HT-29 (cell line): Measurements from ENCODE around the gene PRAMEF2. TPM values are rescaled to one million over a fixed set of nuclear protein-coding genes. Genes with fewer than 3 reads are reported as not detected.
"Not testable (repeated sequence)": the region's sequence is repeated elsewhere in the genome, so short reads cannot be mapped to it uniquely, and the experiment has no call there.

Experiments
- DNase-seq: peaks from one replicate; pipeline ENCODE4 v3.0.0-alpha.2; 2015; ENCODE audit warnings: low spot score
- total RNA-seq: library from RNA; depleted of rRNA; stranded (reverse); fragments of >200 nt; shearing (Covaris generic); gene quantifications from 2 replicates; pipeline ENCODE4 v1.2.3, GENCODE V29; 2014; rRNA removed

The PRAMEF2 gene
- not detected in 2 replicates for total RNA-seq

DNA sequence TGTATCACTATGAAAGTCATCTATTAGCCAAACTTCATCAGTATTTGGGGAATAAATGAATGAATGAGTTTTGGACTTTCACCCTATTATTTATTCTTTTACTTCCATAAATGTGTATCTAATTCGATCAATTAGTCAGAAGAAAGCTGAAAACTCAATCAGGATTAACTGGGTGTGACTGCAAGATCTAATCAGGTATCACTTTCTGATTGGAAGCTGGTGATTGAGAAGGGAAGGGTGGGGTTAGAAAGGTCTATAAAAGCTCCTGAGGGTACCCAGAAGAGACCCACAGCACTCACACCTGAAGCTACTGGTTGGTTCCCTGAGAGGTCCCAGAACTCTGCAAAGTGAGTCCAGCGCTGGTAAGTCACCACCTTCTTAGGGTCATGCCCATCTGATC, at the start of gene PRAMEF2:
Gene PRAMEF2 (plus strand): TSS at position 301 of the 400 bp plus-strand sequence. CDS start 1,924 bp downstream, outside the sequence.
- DNase-seq = not testable (repeated sequence)

DNA sequence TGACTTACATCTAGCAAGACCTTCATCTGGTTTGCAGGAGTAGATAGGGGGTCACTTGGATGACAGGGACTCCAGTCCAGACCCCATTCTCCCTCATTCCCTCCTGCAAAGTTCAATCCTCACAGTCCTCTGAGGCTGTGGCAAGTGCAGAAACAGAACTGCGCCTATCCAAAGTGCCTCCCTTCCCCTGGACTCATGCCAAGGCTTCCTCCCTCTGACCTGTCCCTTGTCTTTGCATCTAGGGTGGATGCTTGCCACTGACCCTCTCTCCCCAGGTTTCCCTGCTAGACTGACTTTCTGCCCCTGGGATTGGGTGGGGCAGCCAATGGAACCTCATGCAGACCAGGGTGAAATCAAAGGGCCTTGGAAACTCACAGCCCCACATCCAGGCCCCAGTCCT, 47.0 kb upstream of the PRAMEF2 start:
- no peak for DNase-seq

GRCh38 chr1:12810691-12811408, 46.0 kb upstream of the PRAMEF2 start:
- DNase-seq = no peak

DNA sequence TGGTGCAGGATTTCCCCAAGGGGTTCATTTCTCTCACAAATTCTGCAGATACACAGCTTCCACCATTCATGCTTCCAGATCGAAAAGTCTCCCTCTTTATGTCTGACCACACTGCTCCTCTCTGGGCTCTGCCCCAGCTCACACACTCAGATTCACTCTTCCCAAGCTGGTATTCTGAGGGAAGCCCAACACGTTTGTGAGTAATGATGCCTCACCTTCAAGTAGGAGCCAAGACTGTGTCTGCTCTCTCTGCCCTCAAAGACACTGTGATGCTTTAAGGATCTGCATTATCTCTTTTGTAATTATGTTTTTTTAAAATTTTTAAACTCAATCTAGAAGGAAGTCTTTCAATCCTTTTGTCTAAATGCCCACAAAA, 45.5 kb upstream of the PRAMEF2 start:
- no peak for DNase-seq

GRCh38 chr1:12819061-12819460, 37.8 kb upstream of the PRAMEF2 start:
- DNase-seq = not testable (repeated sequence)

DNA sequence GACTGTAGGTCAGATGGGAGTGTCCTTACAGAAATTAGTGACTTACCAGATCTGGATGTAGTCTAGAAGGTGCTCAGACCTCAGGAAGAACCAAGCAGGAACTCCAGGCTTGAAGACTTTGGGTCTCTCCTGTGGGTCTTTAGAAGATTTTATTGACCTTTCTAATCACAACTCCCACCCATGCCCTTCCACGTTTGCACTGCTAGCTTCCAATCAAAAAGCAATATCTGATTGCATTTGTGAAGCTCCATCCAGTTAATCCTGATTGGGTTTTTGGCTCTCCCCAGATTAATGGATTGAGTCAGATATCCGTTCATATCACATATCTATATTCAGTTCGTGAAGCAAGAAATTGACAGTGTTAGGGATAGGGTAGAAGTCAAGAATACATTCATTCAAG, 25.6 kb upstream of the PRAMEF2 start, which contains the start of gene PRAMEF11:
Gene PRAMEF11 (minus strand): TSS at position 101 of the 400 bp plus-strand sequence. CDS start 2,621 bp downstream, outside the sequence.
- not testable (repeated sequence) for DNase-seq

- not testable (repeated sequence) for DNase-seq
These were observed 23.6 kb upstream of the PRAMEF2 start for GRCh38 chr1:12833251-12833650.

DNA sequence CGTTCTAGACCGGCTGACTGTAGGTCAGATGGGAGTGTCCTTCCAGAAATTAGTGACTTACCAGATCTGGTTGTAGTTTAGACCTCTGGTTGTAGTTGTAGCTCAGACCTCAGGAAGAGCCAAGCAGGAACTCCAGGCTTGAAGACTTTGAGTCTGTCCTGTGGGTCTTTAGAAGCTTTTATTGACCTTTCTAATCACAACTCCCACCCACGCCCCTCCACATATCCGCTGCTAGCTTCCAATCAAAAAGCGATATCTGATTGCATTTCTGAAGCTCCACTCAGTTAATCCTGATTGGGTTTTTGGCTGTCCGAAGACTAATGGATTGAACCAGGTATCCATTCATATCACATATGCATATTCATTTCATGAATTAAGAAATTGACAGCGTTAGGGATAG, 8.3 kb upstream of the PRAMEF2 start, which contains the start of gene HNRNPCL1:
Gene HNRNPCL1 (minus strand): TSS at position 101 of the 400 bp plus-strand sequence. CDS start 431 bp downstream, outside the sequence.
- DNase-seq = not testable (repeated sequence)

DNA sequence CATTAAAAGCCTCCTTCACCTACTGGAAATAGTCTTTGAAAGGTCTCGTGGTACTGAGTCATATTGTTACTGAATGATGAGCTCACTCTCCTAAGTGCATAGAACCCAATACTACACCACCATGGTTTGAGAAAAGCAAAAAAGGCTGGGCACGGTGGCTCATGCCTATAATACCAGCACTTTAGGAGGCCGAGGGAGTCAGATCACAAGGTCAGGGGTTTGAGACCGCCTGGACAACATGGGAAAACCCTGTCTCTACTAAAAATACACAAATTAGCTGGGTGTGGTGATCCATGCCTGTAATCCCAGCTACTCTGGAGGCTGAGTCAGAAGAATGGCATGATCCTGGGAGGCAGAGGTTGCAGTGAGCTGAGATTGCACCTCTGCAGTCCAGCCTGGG, 5.1 kb upstream of the PRAMEF2 start:
- no peak for DNase-seq

DNA sequence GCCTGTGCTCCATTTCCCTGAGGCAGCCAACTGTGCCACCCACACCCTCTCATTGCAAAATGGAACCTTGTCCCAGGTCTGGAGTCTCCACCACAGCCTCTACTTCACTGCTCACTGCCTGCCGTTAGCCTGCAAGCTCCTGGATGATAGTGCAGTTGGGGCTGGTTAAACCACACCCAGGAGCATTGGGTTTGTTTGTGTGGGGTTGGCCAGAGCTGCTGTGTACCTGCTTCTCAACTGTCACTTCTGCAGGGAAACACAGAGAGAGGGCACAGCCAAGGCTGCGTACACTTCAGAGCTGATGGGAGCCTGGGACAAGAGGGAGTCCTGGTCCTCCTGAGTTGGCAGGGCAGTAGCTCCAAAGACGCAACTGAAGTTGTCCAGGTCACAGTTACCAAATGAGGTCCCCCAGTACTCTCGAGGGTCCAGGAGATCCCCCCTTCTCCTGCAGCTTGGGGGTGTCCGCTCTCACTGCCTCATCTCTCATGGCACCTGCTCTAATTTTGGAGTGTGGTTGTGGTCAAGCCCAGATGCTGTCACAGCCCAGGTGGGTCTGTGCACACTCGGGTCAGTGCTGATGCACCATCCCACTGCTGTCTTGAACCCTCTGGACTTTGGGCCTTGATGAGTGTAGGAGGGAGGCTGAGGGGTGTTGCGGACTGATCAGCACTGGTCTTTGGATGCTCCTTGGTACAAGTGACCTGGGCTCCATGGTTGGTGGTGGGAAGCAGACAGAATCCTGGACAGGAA, 6.4 kb downstream of the PRAMEF2 start:
- DNase-seq = not testable (repeated sequence)

- not testable (repeated sequence) for DNase-seq
These were observed 21.6 kb downstream of the PRAMEF2 start for GRCh38 chr1:12878453-12878852.

- not testable (repeated sequence) for DNase-seq
These were observed 29.2 kb downstream of the PRAMEF2 start, which contains the start of gene PRAMEF4 for GRCh38 chr1:12886101-12886500. Gene PRAMEF4, minus strand, starts transcription at chr1:12886201. Its CDS starts 2,807 bp downstream, at chr1:12883394.

DNA sequence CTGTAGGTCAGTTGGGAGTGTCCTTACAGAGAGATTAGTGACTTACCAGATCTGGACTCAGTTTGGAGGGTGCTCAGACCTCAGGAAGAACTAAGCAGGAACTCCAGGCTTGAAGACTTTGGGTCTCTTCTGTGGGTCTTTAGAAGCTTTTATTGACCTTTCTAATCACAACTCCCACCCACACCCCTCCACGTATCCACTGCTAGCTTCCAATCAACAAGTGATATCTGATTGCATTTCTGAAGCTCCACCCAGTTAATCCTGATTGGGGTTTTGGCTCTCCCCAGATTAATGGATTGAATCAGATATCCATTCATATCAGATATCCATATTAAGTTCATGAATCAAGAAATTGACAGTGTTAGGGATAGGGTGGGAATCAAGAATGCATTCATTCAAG, 41.3 kb downstream of the PRAMEF2 start, which contains the start of gene PRAMEF10:
Gene PRAMEF10 (minus strand): TSS at position 101 of the 400 bp plus-strand sequence. CDS start 2,423 bp downstream, outside the sequence.
- DNase-seq = not testable (repeated sequence)

DNA sequence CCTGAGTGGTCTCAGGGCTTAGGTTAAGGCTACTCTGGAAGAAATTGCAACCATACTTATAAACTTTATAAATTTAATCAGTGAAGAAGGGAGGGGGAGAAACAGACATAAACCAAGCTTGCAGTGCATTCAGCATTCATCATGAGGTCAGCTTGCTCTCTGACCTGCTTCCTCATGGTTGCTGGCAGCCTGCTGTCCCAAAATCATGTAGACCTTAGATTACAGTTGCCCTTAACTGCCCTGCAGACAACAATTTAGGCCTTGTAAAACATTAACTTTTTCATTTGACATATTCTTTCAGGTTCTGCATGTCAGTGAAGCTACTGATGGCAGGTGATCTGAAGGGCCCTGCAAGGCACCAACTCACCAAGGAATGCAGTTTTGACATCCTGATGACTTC, 42.3 kb downstream of the PRAMEF2 start:
- not testable (repeated sequence) for DNase-seq

DNA sequence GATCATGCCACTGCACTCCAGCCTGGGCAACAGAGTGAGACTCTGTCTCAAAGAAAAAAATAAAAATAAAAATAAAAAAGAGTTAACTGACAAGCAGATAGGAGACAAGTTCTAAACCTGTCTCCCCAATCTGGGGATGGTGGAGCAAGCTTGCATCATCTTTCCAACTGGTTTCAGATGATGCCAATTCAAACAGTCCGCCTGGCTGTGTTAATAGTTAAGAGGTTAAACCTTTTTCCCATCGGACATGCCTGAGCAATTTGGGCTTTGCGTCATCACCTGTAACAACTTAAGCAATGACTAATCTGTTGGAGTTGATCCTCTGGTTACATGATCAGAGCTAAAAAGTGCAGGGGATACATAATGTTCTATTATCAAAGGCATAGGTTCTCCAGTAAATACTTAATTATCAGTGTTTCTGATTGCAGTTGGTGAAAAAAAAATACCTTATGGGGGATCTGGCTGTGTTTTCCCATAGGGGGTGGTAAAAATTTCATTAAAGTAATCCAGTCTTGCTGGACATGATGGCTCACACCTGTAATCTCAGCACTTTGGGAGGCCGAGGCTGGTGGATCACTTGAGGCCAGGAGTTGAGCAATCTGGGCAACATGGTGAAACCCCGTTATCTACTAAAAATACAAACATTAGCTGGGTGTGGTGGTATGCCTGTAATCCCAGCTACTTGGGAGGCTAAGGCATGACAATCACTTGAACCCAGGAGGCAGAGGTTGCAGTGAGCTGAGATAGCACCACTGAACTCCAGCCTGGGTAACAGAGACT, 47.1 kb downstream of the PRAMEF2 start:
- not testable (repeated sequence) for DNase-seq

Other genes starting within 250 kb of the PRAMEF2 start
- gene DHRS3, start 238.9 kb upstream of the PRAMEF2 start, total RNA-seq = 84.8 and 90.2 TPM in 2 replicates
- gene AADACL4, start 213.0 kb upstream of the PRAMEF2 start, total RNA-seq = not detected in 2 replicates
- gene AADACL3, start 141.0 kb upstream of the PRAMEF2 start, total RNA-seq = not detected in 2 replicates
- not detected in 2 replicates for gene CFAP107, start 110.9 kb upstream of the PRAMEF2 start, total RNA-seq
- not detected in 2 replicates for gene PRAMEF12, start 83.3 kb upstream of the PRAMEF2 start, total RNA-seq
- not detected in 2 replicates for gene PRAMEF1, start 65.7 kb upstream of the PRAMEF2 start, total RNA-seq
- not detected in 2 replicates for gene PRAMEF11, start 25.7 kb upstream of the PRAMEF2 start, total RNA-seq
- gene HNRNPCL1, start 8.4 kb upstream of the PRAMEF2 start, total RNA-seq = not detected in 2 replicates
- not detected in 2 replicates for gene PRAMEF4, start 29.1 kb downstream of the PRAMEF2 start, total RNA-seq
- not detected in 2 replicates for gene PRAMEF10, start 41.2 kb downstream of the PRAMEF2 start, total RNA-seq
- not detected in 2 replicates for gene PRAMEF7, start 59.5 kb downstream of the PRAMEF2 start, total RNA-seq
- gene PRAMEF6, start 90.5 kb downstream of the PRAMEF2 start, total RNA-seq = not detected in 2 replicates
- not detected in 2 replicates for gene PRAMEF27, start 199.5 kb downstream of the PRAMEF2 start, total RNA-seq
- gene HNRNPCL3, start 203.7 kb downstream of the PRAMEF2 start, total RNA-seq = not detected in 2 replicates
- gene PRAMEF25, start 213.7 kb downstream of the PRAMEF2 start, total RNA-seq = not detected in 2 replicates